ENCODE measurements around the gene DCAF12. TPM values are rescaled to one million over a fixed set of nuclear protein-coding genes. Genes with fewer than 3 reads are reported as not detected.

DCAF12 gene
- total RNA-seq, 4 donors from 2014 or later: 6.4 to 35.3 (median 30.3) TPM

GRCh38 chr9:34121996-34122395 is 4.5 kb downstream of the DCAF12 start:
- DNase-seq: no peak
- intact Hi-C loops (cut with DNase I; ENCODE audit: low total_unique reads): no loop called here
- H3K36me3 ChIP-seq: no peaks in the 10 kb centered on the region
- no peak overlapping the region for H3K27ac ChIP-seq
- no peaks in the 10 kb centered on the region for H3K9me3 ChIP-seq
- TF ChIP-seq POLR2A (IDR thresholded peaks at IDR 0.05): no peak
- no peak for TF ChIP-seq CTCF (IDR thresholded peaks at IDR 0.05)
- H3K4me1 ChIP-seq: peaks cover 7 to 9% of the 10 kb centered on the region in 2 donors
- H3K27me3 ChIP-seq: no peaks in the 10 kb centered on the region
- no peak overlapping the region for H3K4me3 ChIP-seq

DNA sequence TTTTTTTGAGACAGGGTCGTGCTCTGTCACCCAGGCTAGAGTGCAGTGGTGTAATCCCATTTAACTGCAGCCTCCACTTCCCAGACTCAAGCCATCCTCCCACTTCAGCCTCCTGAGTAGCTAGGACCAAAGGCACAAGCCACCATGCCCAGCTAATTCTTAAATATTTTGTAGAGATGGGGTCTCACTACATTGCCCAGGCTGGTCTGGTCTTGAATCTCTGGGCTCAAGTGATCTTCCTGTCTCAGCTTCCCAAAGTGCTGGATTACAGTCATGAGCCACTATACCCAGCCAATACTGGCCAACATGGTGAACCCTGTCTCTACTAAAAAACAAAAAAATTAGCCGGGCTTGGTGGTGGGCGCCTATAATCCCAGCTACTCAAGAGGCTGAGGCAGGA is 6.8 kb downstream of the DCAF12 start:
- Histone ChIP-seq H3K27me3 (no peaks in the 10 kb centered on the region), H3K4me1 (peaks cover 0 to 1% of the 10 kb centered on the region in 2 donors), H3K27ac (no peak overlapping the region), H3K36me3 (no peaks in the 10 kb centered on the region), H3K4me3 (no peak overlapping the region), H3K9me3 (no peaks in the 10 kb centered on the region)
- DNase-seq: no peak
- intact Hi-C loops (cut with DNase I; ENCODE audit: low total_unique reads): no loop called here
- TF ChIP-seq CTCF (IDR thresholded peaks at IDR 0.05) (no peak), POLR2A (IDR thresholded peaks at IDR 0.05) (no peak)

DNA sequence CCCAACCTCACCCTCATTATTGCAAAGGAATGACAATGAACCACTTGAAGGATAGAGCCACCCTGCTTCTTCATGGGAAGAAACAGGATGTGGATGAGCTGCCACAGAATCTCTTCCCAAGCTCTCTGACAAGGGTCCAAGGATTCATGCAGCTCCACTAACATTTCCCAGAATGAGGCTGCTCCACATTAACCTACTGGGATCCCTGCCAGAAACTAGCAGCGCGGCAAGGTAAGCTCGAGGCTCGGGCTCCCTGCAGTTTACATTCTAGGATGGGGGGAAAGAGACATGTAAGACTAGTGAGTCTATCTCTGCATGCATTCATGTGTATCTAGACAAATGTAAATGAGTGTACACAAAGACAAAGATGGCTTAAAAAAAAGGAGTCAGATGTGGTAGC is 12.1 kb downstream of the DCAF12 start:
- H3K27ac ChIP-seq: no peak overlapping the region
- H3K27me3 ChIP-seq: no peaks in the 10 kb centered on the region
- H3K9me3 ChIP-seq: no peaks in the 10 kb centered on the region
- DNase-seq: no peak
- TF ChIP-seq POLR2A (IDR thresholded peaks at IDR 0.05) (no peak), CTCF (IDR thresholded peaks at IDR 0.05) (no peak)
- intact Hi-C loops (cut with DNase I; ENCODE audit: low total_unique reads): no loop called here
- no peak overlapping the region for H3K4me3 ChIP-seq
- no peaks in the 10 kb centered on the region for H3K36me3 ChIP-seq
- no peaks in the 10 kb centered on the region for H3K4me1 ChIP-seq

DNA sequence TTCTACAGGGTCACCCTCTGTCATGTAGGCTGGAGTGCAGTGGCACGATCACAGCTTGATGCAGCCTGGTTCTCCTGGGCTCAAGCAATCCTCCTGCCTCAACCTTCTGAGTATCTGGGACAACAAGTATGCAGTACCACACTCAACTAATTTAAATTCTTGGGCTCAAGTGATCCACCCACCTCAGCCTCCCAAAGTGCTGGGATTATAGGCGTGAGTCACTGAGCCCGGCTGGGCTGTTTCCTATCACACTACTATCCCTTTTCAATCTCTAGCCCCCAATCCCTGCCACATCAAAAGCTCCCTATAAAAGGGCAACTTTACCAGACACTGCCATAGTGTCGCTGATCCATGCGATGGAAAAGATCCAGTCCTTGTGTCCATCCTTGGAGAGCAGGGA is 20.4 kb downstream of the DCAF12 start:
- Histone ChIP-seq H3K4me1 (no peaks in the 10 kb centered on the region), H3K36me3 (no peaks in the 10 kb centered on the region), H3K4me3 (no peak overlapping the region), H3K27me3 (no peaks in the 10 kb centered on the region), H3K9me3 (no peaks in the 10 kb centered on the region), H3K27ac (no peak overlapping the region)
- no peak for TF ChIP-seq CTCF (IDR thresholded peaks at IDR 0.05)
- TF ChIP-seq POLR2A (IDR thresholded peaks at IDR 0.05): no peak
- no peak for DNase-seq
- intact Hi-C loops (cut with DNase I; ENCODE audit: low total_unique reads): no loop called here

DNA sequence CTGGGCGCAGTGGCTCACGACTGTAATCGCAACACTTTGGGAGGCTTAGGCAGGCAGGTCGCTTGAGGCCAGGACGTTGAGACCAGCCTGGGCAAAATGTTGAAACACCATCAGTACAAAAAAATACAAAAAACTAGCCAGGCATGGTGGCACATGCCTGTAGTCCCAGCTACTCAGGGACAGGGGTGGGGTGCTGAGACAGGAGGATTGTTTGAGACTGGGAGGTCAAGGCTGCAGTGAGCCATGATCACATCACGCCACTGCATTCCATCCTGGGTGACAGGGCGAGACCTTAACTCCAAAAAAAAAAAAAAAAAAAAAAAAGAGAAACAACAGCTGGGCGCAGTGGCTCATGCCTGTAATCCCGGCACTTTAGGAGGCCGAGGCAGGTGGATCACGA is 23.7 kb downstream of the DCAF12 start:
- Histone ChIP-seq H3K27me3 (no peaks in the 10 kb centered on the region), H3K27ac (no peak overlapping the region), H3K36me3 (no peaks in the 10 kb centered on the region), H3K9me3 (no peaks in the 10 kb centered on the region), H3K4me3 (no peak overlapping the region), H3K4me1 (no peaks in the 10 kb centered on the region)
- no peak for DNase-seq
- TF ChIP-seq POLR2A (IDR thresholded peaks at IDR 0.05): no peak
- no peak for TF ChIP-seq CTCF (IDR thresholded peaks at IDR 0.05)
- intact Hi-C loops (cut with DNase I; ENCODE audit: low total_unique reads): no loop called here

Measured in uterus (tissue), 4 donors.